IMR-90 (cell line): ENCODE measurements around the gene SLIT3. TPM values are rescaled to one million over a fixed set of nuclear protein-coding genes. Genes with fewer than 3 reads are reported as not detected.

Experiments
- ATAC-seq: fragments of 200-7000 bp; cut with Tn5 transposase; 2 replicates; pipeline ENCODE4 v1.9.1; 2020; ENCODE audit warnings: low read depth, mild to moderate bottlenecking, moderate library complexity
- BruUV-seq: library from RNA; stranded (reverse); fragments of 400-500 nt; replicated peaks from 2 replicates; lab custom pipeline; 2021; lab: Mats Ljungman, UMichigan
- CTCF ChIA-PET: fragments of 300-600 bp; formaldehyde crosslinking; extraction: SDS; loops from one replicate; lab custom pipeline; 2021; ENCODE audit warnings: antibody characterized with exemption; lab: Yijun Ruan, JAX
- POLR2A ChIA-PET: fragments of 300-600 bp; sonication (Branson Sonifier 250); formaldehyde crosslinking; loops from one replicate; lab custom pipeline; 2022; ENCODE audit warnings: antibody characterized with exemption; ENCODE audit not compliant: unreplicated experiment; lab: Charles Lee
- DNase-seq: peaks from one replicate; pipeline ENCODE4 v3.0.0; 2013
- H2AFZ ChIP-seq: replicated peaks from 2 replicates; pipeline ENCODE3; 2013; ENCODE audit warnings: low read length, mild to moderate bottlenecking; ENCODE audit not compliant: poor library complexity
- H2AK5ac ChIP-seq: 2 replicates; pipeline ENCODE4 v1.6.1; 2013; ENCODE audit warnings: low read depth, low read length, inconsistent platforms
- H2AK9ac ChIP-seq: replicated peaks from 2 replicates; pipeline ENCODE3; 2013; ENCODE audit warnings: mild to moderate bottlenecking, low read depth, low read length, moderate library complexity; ENCODE audit not compliant: poor library complexity
- H2BK120ac ChIP-seq: 2 replicates; pipeline ENCODE4 v1.6.1; 2013; ENCODE audit warnings: low read depth, low read length, inconsistent platforms
- H2BK15ac ChIP-seq: 3 replicates; pipeline ENCODE4 v1.6.1; 2013; ENCODE audit warnings: low read depth, low read length, inconsistent platforms
- H2BK20ac ChIP-seq: 2 replicates; pipeline ENCODE4 v1.6.1; 2013; ENCODE audit warnings: low read depth, mild to moderate bottlenecking, inconsistent platforms, low read length, moderate library complexity
- H2BK5ac ChIP-seq: 2 replicates; pipeline ENCODE4 v1.6.1; 2013; ENCODE audit warnings: mild to moderate bottlenecking, low read depth, low read length, inconsistent platforms; ENCODE audit not compliant: poor library complexity, severe bottlenecking
- H3K14ac ChIP-seq: replicated peaks from 2 replicates; pipeline ENCODE4 v1.6.1; 2013; ENCODE audit warnings: low read depth, low read length, inconsistent platforms
- H3K18ac ChIP-seq: 2 replicates; pipeline ENCODE4 v1.6.1; 2013; ENCODE audit warnings: low read depth, low read length, control low read depth
- H3K23ac ChIP-seq: 2 replicates; pipeline ENCODE4 v1.6.1; 2013; ENCODE audit warnings: low read depth, low read length, inconsistent platforms
- H3K27ac ChIP-seq: 2 replicates; pipeline ENCODE4 v1.5.1; 2013; ENCODE audit warnings: mild to moderate bottlenecking, control low read depth, low read length; ENCODE audit not compliant: insufficient read depth
- H3K27me3 ChIP-seq: 2 replicates; pipeline ENCODE4 v1.6.1; 2013; ENCODE audit warnings: low read length; ENCODE audit not compliant: control insufficient read depth, insufficient read depth
- H3K36me3 ChIP-seq: 2 replicates; pipeline ENCODE4 v1.6.1; 2013; ENCODE audit warnings: low read length, mixed read lengths; ENCODE audit not compliant: control insufficient read depth, insufficient read depth
- H3K4ac ChIP-seq: 2 replicates; pipeline ENCODE4 v1.6.1; 2013; ENCODE audit warnings: low read depth, low read length, inconsistent platforms
- H3K4me1 ChIP-seq: 2 replicates; pipeline ENCODE4 v1.6.1; 2013; ENCODE audit warnings: low read length, mixed read lengths; ENCODE audit not compliant: control insufficient read depth, insufficient read depth
- H3K4me2 ChIP-seq: 2 replicates; pipeline ENCODE4 v1.6.1; 2013; ENCODE audit warnings: low read depth, mild to moderate bottlenecking, control low read depth, low read length, moderate library complexity
- H3K4me3 ChIP-seq: 2 replicates; pipeline ENCODE4 v1.5.1; 2013; ENCODE audit warnings: low read depth, mild to moderate bottlenecking, control low read depth, low read length, moderate library complexity; ENCODE audit not compliant: insufficient read depth
- H3K56ac ChIP-seq: 2 replicates; pipeline ENCODE4 v1.6.1; 2013; ENCODE audit warnings: low read length, inconsistent platforms; ENCODE audit not compliant: insufficient read depth; ENCODE audit errors: extremely low read depth
- H3K79me1 ChIP-seq, 2 experiments: 2 replicates each; pipeline ENCODE4 v1.6.1; 2013; ENCODE audit warnings: low read length in 2 of 2, inconsistent platforms in 1 of 2, low read depth in 1 of 2
- H3K9ac ChIP-seq: 2 replicates; pipeline ENCODE4 v1.6.1; 2013; ENCODE audit warnings: low read depth, low read length, control low read depth
- H3K9me1 ChIP-seq: 2 replicates; pipeline ENCODE4 v1.6.1; 2013; ENCODE audit warnings: low read length, inconsistent platforms; ENCODE audit not compliant: insufficient read depth
- H3K9me3 ChIP-seq: 2 replicates; pipeline ENCODE4 v1.6.1; 2013; ENCODE audit warnings: low read length; ENCODE audit not compliant: control insufficient read depth, insufficient read depth
- H4K20me1 ChIP-seq: 2 replicates; pipeline ENCODE4 v1.6.1; 2013; ENCODE audit warnings: low read length, inconsistent platforms; ENCODE audit not compliant: insufficient read depth
- H4K5ac ChIP-seq: 2 replicates; pipeline ENCODE4 v1.6.1; 2013; ENCODE audit warnings: mild to moderate bottlenecking, low read depth, low read length, control low read depth
- H4K8ac ChIP-seq, 2 experiments: 2 replicates each; pipeline ENCODE4 v1.6.1; 2013; ENCODE audit warnings: low read depth in 2 of 2, low read length in 2 of 2, control low read depth in 1 of 2, inconsistent platforms in 1 of 2
- H4K91ac ChIP-seq: 2 replicates; pipeline ENCODE4 v1.6.1; 2013; ENCODE audit warnings: low read depth, low read length, inconsistent platforms; ENCODE audit not compliant: insufficient read depth
- BHLHE40 ChIP-seq: fragments of 150-350 bp; IDR thresholded peaks from 2 replicates; pipeline ENCODE4 v1.6.1; 2016; ENCODE audit warnings: mild to moderate bottlenecking, low read depth, low read length
- CEBPB ChIP-seq: IDR thresholded peaks from 2 replicates; pipeline ENCODE4 v1.6.1; 2012; ENCODE audit warnings: low read depth, low read length, improper control_type of control experiment
- CHD1 ChIP-seq: IDR thresholded peaks from 2 replicates; pipeline ENCODE4 v1.6.1; 2012; ENCODE audit warnings: low read depth, low read length, improper control_type of control experiment
- FOS ChIP-seq: fragments of 150-350 bp; IDR thresholded peaks from 2 replicates; pipeline ENCODE4 v1.6.1; 2016; ENCODE audit warnings: low read depth, low read length
- MAFK ChIP-seq: IDR thresholded peaks from 2 replicates; pipeline ENCODE4 v1.6.1; 2012; ENCODE audit warnings: low read depth, low read length, improper control_type of control experiment
- MAZ ChIP-seq: IDR thresholded peaks from 2 replicates; pipeline ENCODE4 v1.6.1; 2012; ENCODE audit warnings: low read depth, mild to moderate bottlenecking, low read length, improper control_type of control experiment, moderate library complexity, borderline replicate concordance
- MXI1 ChIP-seq: IDR thresholded peaks from 2 replicates; pipeline ENCODE4 v1.6.1; 2012; ENCODE audit warnings: low read depth, mild to moderate bottlenecking, low read length, moderate library complexity, borderline replicate concordance
- NFE2L2 ChIP-seq: fragments of 150-350 bp; IDR thresholded peaks from 2 replicates; pipeline ENCODE4 v1.6.1; 2016; ENCODE audit warnings: low read depth, mild to moderate bottlenecking, low read length
- POLR2A ChIP-seq: IDR thresholded peaks from 2 replicates; pipeline ENCODE4 v1.6.1; 2012; ENCODE audit warnings: mild to moderate bottlenecking, low read depth, low read length
- RAD21 ChIP-seq: IDR thresholded peaks from 2 replicates; pipeline ENCODE4 v1.6.1; 2012; ENCODE audit warnings: low read length, improper control_type of control experiment
- RCOR1 ChIP-seq: IDR thresholded peaks from 2 replicates; pipeline ENCODE4 v1.6.1; 2012; ENCODE audit warnings: mild to moderate bottlenecking, low read length, improper control_type of control experiment; ENCODE audit not compliant: insufficient replicate concordance
- RFX5 ChIP-seq: IDR thresholded peaks from 2 replicates; pipeline ENCODE4 v1.8.0; 2012; ENCODE audit warnings: low read depth, mild to moderate bottlenecking, low read length, moderate library complexity
- SMC3 ChIP-seq: fragments of 150-350 bp; IDR thresholded peaks from 2 replicates; pipeline ENCODE4 v1.6.1; 2016; ENCODE audit warnings: low read depth, mild to moderate bottlenecking, antibody characterized with exemption, low read length, moderate library complexity
- WGBS, 2 experiments: methylation state at CpG; one replicate each; pipeline versions ENCODE4 v1.1.5 to v1.1.7; 2013; ENCODE audit warnings: missing lambda C conversion rate in 2 of 2; ENCODE audit not compliant: insufficient read length in 1 of 2; ENCODE audit errors: extremely low coverage in 2 of 2; 5-methylcytosine and 5-hydroxymethylcytosine counted together
- dilution Hi-C: fragments of 300-500 bp; cut with HindIII; formaldehyde crosslinking; loops from one replicate; pipeline ENCODE4 v1.14.3; 2018; ENCODE audit warnings: low sequenced_read_pairs; ENCODE audit not compliant: unreplicated experiment
- in situ Hi-C: fragments of 300-500 bp; cut with MboI; formaldehyde crosslinking; loops from 3 replicates; pipeline ENCODE4 v1.14.3; 2019; ENCODE audit warnings: low sequenced_read_pairs, inconsistent platforms, mixed read lengths
- intact Hi-C: fragments of 100-400 bp; cut with micrococcal nuclease; formaldehyde crosslinking; loops from 2 replicates; pipeline ENCODE4 v1.10.0; 2022
- polyA plus RNA-seq, 3 experiments: library from polyadenylated mRNA; depleted of rRNA; stranded (reverse); fragments of >200 nt; gene quantifications; 2 replicates each; pipeline ENCODE4 v1.2.3, GENCODE V29; 2012; ENCODE audit warnings: low replicate concordance in 1 of 3
- total RNA-seq: library from RNA; depleted of rRNA; stranded (reverse); fragments of >200 nt; gene quantifications from 2 replicates; pipeline ENCODE4 v1.2.3, GENCODE V29; 2012
- TF ChIP-seq, protein P1 (sequence below): fragments of 150-350 bp; IDR thresholded peaks from 2 replicates; pipeline ENCODE4 v1.6.1; 2017; ENCODE audit warnings: mild to moderate bottlenecking, antibody characterized with exemption, low read length, low read depth
- TF ChIP-seq, protein P2 (sequence below): fragments of 150-350 bp; IDR thresholded peaks from 2 replicates; pipeline ENCODE4 v1.6.1; 2016; ENCODE audit warnings: low read depth, mild to moderate bottlenecking, low read length, moderate library complexity, borderline replicate concordance
- TF ChIP-seq, protein P3 (sequence below): conservative IDR thresholded peaks from 2 replicates; pipeline ENCODE4 v1.5.1; 2012; ENCODE audit warnings: mild to moderate bottlenecking, low read depth, low read length, improper control_type of control experiment

The SLIT3 gene
- total and polyA plus RNA-seq, 2 of the 4 experiments (the other 2 are of a cell fraction), result 0.18 to 0.50 TPM

DNA sequence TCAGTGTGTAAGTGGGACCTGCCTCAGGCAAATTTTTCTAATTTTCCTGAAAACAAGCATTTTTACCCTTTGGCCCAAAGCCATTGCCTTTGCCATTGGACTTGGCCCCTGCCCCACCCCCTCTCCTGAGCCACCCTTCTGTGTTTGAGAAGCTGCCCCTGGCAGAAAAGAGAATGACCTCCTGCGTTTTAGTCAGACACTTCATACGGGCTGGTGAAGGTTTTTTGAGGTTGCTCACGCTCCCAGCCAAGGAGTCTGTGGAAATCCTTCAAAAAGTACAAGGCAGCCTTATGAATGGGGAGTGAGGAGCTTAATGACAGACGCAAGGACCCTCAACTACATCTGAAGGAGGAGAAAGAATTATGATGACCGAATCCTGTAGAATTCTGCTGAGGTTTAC, 308.9 kb downstream of the SLIT3 start:
- no peak for DNase-seq
- intact Hi-C loops (loop anchor here (5.0 kb wide), 1 partner anchor 1005 kb away; no protein-coding TSS in a partner anchor), in situ Hi-C loops (no loop called here), dilution Hi-C loops (no loop called here)
- ATAC-seq, result no peak
- ChIA-PET POLR2A (no interaction called here), CTCF (interaction anchor here (0.7 to 0.9 kb wide), 2 partner anchors 11 to 563 kb away, joined by 3 read pairs; no protein-coding TSS in a partner anchor)
- Histone ChIP-seq H3K27me3 (peaks cover 3% of the 10 kb centered on the region), H4K8ac (no peak overlapping the region), H3K79me1 (no peaks in the 10 kb centered on the region), H3K9me1 (no peaks in the 10 kb centered on the region), H2AFZ (no peak overlapping the region), H3K36me3 (no peaks in the 10 kb centered on the region), H2AK9ac (no peak overlapping the region), H4K91ac (no peak overlapping the region), H3K56ac (no peak overlapping the region), H2BK5ac (no peak overlapping the region), H3K4me1 (no peaks in the 10 kb centered on the region), H4K20me1 (no peaks in the 10 kb centered on the region), H3K18ac (no peak overlapping the region), H2BK15ac (no peak overlapping the region), H3K9ac (no peak overlapping the region), H3K27ac (no peak overlapping the region), H3K4me2 (no peak overlapping the region), H2BK120ac (no peak overlapping the region), H3K4me3 (no peak overlapping the region), H2AK5ac (no peak overlapping the region), H3K9me3 (no peaks in the 10 kb centered on the region), H3K4ac (no peak overlapping the region), H2BK20ac (no peak overlapping the region), H4K5ac (no peak overlapping the region), H3K23ac (no peak overlapping the region), H3K14ac (no peak overlapping the region)
- no CpG with 5 or more reads among the region's 5 CpGs for WGBS, 2 experiments
- no TSS peak for BruUV-seq
- TF ChIP-seq FOS (no peak), RFX5 (no peak), MAZ (no peak), POLR2A (no peak), MAFK (no peak), MXI1 (no peak), RCOR1 (no peak), RAD21 (no peak), BHLHE40 (no peak), CHD1 (no peak), CEBPB (no peak), SMC3 (no peak), NFE2L2 (no peak)
- TF ChIP-seq, protein P1, sequence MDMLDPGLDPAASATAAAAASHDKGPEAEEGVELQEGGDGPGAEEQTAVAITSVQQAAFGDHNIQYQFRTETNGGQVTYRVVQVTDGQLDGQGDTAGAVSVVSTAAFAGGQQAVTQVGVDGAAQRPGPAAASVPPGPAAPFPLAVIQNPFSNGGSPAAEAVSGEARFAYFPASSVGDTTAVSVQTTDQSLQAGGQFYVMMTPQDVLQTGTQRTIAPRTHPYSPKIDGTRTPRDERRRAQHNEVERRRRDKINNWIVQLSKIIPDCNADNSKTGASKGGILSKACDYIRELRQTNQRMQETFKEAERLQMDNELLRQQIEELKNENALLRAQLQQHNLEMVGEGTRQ, result no peak
- TF ChIP-seq, protein P2, sequence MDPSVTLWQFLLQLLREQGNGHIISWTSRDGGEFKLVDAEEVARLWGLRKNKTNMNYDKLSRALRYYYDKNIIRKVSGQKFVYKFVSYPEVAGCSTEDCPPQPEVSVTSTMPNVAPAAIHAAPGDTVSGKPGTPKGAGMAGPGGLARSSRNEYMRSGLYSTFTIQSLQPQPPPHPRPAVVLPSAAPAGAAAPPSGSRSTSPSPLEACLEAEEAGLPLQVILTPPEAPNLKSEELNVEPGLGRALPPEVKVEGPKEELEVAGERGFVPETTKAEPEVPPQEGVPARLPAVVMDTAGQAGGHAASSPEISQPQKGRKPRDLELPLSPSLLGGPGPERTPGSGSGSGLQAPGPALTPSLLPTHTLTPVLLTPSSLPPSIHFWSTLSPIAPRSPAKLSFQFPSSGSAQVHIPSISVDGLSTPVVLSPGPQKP, result no peak
- TF ChIP-seq, protein P3, sequence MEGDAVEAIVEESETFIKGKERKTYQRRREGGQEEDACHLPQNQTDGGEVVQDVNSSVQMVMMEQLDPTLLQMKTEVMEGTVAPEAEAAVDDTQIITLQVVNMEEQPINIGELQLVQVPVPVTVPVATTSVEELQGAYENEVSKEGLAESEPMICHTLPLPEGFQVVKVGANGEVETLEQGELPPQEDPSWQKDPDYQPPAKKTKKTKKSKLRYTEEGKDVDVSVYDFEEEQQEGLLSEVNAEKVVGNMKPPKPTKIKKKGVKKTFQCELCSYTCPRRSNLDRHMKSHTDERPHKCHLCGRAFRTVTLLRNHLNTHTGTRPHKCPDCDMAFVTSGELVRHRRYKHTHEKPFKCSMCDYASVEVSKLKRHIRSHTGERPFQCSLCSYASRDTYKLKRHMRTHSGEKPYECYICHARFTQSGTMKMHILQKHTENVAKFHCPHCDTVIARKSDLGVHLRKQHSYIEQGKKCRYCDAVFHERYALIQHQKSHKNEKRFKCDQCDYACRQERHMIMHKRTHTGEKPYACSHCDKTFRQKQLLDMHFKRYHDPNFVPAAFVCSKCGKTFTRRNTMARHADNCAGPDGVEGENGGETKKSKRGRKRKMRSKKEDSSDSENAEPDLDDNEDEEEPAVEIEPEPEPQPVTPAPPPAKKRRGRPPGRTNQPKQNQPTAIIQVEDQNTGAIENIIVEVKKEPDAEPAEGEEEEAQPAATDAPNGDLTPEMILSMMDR, result no peak
